H9 (cell line): ENCODE data around the gene CRABP1. TPM values are rescaled to one million over a fixed set of nuclear protein-coding genes. Genes with fewer than 3 reads are reported as not detected.

Experiments used
- DNase-seq: peaks from one replicate; pipeline ENCODE4 v3.0.0-alpha.2; 2017
- H2AFZ ChIP-seq: one replicate; pipeline ENCODE4 v1.6.1; 2013; ENCODE audit warnings: mild to moderate bottlenecking, low read length, control low read depth, moderate library complexity
- H2AK5ac ChIP-seq: 2 replicates; pipeline ENCODE4 v1.6.1; 2013; ENCODE audit warnings: low read length, control low read depth, mixed read lengths; ENCODE audit not compliant: insufficient read length
- H2BK120ac ChIP-seq: one replicate; pipeline ENCODE4 v1.6.1; 2013; ENCODE audit warnings: low read depth, mild to moderate bottlenecking, low read length, control low read depth, inconsistent platforms; ENCODE audit not compliant: poor library complexity, severe bottlenecking
- H2BK12ac ChIP-seq: 2 replicates; pipeline ENCODE4 v1.6.1; 2013; ENCODE audit warnings: low read length, control low read depth, mixed read lengths, low read depth; ENCODE audit not compliant: insufficient read length
- H2BK15ac ChIP-seq: 2 replicates; pipeline ENCODE4 v1.6.1; 2013; ENCODE audit warnings: low read depth, low read length, control low read depth
- H2BK20ac ChIP-seq: one replicate; pipeline ENCODE4 v1.6.1; 2013; ENCODE audit warnings: low read depth, mild to moderate bottlenecking, low read length, control low read depth, inconsistent platforms; ENCODE audit not compliant: poor library complexity, severe bottlenecking
- H2BK5ac ChIP-seq: 2 replicates; pipeline ENCODE4 v1.6.1; 2013; ENCODE audit warnings: low read length, control low read depth, mixed read lengths; ENCODE audit not compliant: insufficient read length
- H3K14ac ChIP-seq: 2 replicates; pipeline ENCODE4 v1.6.1; 2013; ENCODE audit warnings: low read length, control low read depth; ENCODE audit not compliant: insufficient read depth
- H3K18ac ChIP-seq: 2 replicates; pipeline ENCODE4 v1.6.1; 2013; ENCODE audit warnings: low read depth, mild to moderate bottlenecking, mixed read lengths, low read length, control low read depth; ENCODE audit not compliant: insufficient read length
- H3K23ac ChIP-seq: 2 replicates; pipeline ENCODE4 v1.6.1; 2013; ENCODE audit warnings: low read length, control low read depth, mixed read lengths, low read depth; ENCODE audit not compliant: insufficient read length
- H3K23me2 ChIP-seq: 2 replicates; pipeline ENCODE4 v1.6.1; 2013; ENCODE audit warnings: low read depth, mild to moderate bottlenecking, mixed read lengths, low read length, control low read depth; ENCODE audit not compliant: insufficient read length, poor library complexity, severe bottlenecking
- H3K27ac ChIP-seq: 2 replicates; pipeline ENCODE4 v1.5.1; 2013; ENCODE audit warnings: low read length, control low read depth, mixed read lengths, low read depth; ENCODE audit not compliant: insufficient read length
- H3K27me3 ChIP-seq: 2 replicates; pipeline ENCODE4 v1.6.1; 2013; ENCODE audit warnings: low read length, control low read depth, inconsistent platforms; ENCODE audit not compliant: insufficient read depth
- H3K4ac ChIP-seq: 2 replicates; pipeline ENCODE4 v1.6.1; 2013; ENCODE audit warnings: low read depth, mild to moderate bottlenecking, control low read depth, inconsistent platforms, low read length, moderate library complexity
- H3K4me1 ChIP-seq: 2 replicates; pipeline ENCODE4 v1.6.1; 2013; ENCODE audit warnings: low read length, control low read depth, inconsistent platforms; ENCODE audit not compliant: insufficient read depth
- H3K4me2 ChIP-seq: 2 replicates; pipeline ENCODE4 v1.6.1; 2013; ENCODE audit warnings: low read length, control low read depth, mixed read lengths; ENCODE audit not compliant: insufficient read length, insufficient read depth
- H3K56ac ChIP-seq: 2 replicates; pipeline ENCODE4 v1.6.1; 2013; ENCODE audit warnings: low read depth, mild to moderate bottlenecking, mixed read lengths, low read length, control low read depth; ENCODE audit not compliant: insufficient read length
- H3K79me1 ChIP-seq: 2 replicates; pipeline ENCODE4 v1.6.1; 2013; ENCODE audit warnings: low read depth, mild to moderate bottlenecking, moderate library complexity, low read length, control low read depth, inconsistent platforms; ENCODE audit not compliant: insufficient read depth, poor library complexity, severe bottlenecking
- H3K79me2 ChIP-seq: 2 replicates; pipeline ENCODE4 v1.6.1; 2013; ENCODE audit warnings: low read length, control low read depth, inconsistent platforms; ENCODE audit not compliant: insufficient read depth
- H3K9ac ChIP-seq: 2 replicates; pipeline ENCODE4 v1.6.1; 2013; ENCODE audit warnings: low read length, control low read depth, mixed read lengths; ENCODE audit not compliant: insufficient read length; ENCODE audit errors: extremely low read depth
- H3K9me3 ChIP-seq: one replicate; pipeline ENCODE4 v1.6.1; 2013; ENCODE audit warnings: low read depth, low read length, inconsistent platforms; ENCODE audit not compliant: control insufficient read depth
- H3T11ph ChIP-seq: one replicate; pipeline ENCODE4 v1.6.1; 2013; ENCODE audit warnings: mild to moderate bottlenecking, low read length, control low read depth, inconsistent platforms
- H4K20me1 ChIP-seq: one replicate; pipeline ENCODE4 v1.6.1; 2013; ENCODE audit not compliant: control insufficient read depth, insufficient read length, insufficient read depth
- H4K5ac ChIP-seq: 2 replicates; pipeline ENCODE4 v1.6.1; 2013; ENCODE audit warnings: low read depth, mild to moderate bottlenecking, mixed read lengths, low read length, control low read depth; ENCODE audit not compliant: insufficient read length
- H4K8ac ChIP-seq: replicated peaks from 2 replicates; pipeline ENCODE4 v1.6.1; 2013; ENCODE audit warnings: low read length, control low read depth, mixed read lengths, low read depth; ENCODE audit not compliant: insufficient read length
- H4K91ac ChIP-seq: 2 replicates; pipeline ENCODE4 v1.6.1; 2013; ENCODE audit warnings: low read depth, mild to moderate bottlenecking, moderate library complexity, mixed read lengths, low read length, control low read depth; ENCODE audit not compliant: insufficient read length
- H3K27ac Mint-ChIP-seq, 3 experiments: 2 replicates in 2 of 3; 3 replicates in 1 of 3; pipeline ENCODE4 v1.8.0; 2020 to 2021; ENCODE audit warnings: mixed read lengths in 3 of 3, mild to moderate bottlenecking in 1 of 3, moderate library complexity in 1 of 3
- H3K27me3 Mint-ChIP-seq: 2 replicates; pipeline ENCODE4 v1.8.0; 2021; ENCODE audit warnings: low read depth, mild to moderate bottlenecking, moderate library complexity, mixed read lengths
- H3K36me3 Mint-ChIP-seq, 3 experiments: 2 replicates in 2 of 3; 3 replicates in 1 of 3; pipeline ENCODE4 v1.8.0; 2020 to 2021; ENCODE audit warnings: low read depth in 3 of 3, mixed read lengths in 3 of 3; ENCODE audit not compliant: insufficient read depth in 1 of 3
- H3K4me1 Mint-ChIP-seq, 2 experiments: 2 replicates each; pipeline ENCODE4 v1.8.0; 2020; ENCODE audit warnings: mixed read lengths in 2 of 2
- H3K4me3 Mint-ChIP-seq, 2 experiments: 2 replicates in 1 of 2; 3 replicates in 1 of 2; pipeline ENCODE4 v1.8.0; 2020 to 2021; ENCODE audit warnings: mild to moderate bottlenecking in 2 of 2, mixed read lengths in 2 of 2, moderate library complexity in 1 of 2
- H3K9me3 Mint-ChIP-seq, 2 experiments: 2 replicates in 1 of 2; 3 replicates in 1 of 2; pipeline ENCODE4 v1.8.0; 2020; ENCODE audit warnings: mild to moderate bottlenecking in 2 of 2, mixed read lengths in 2 of 2, moderate library complexity in 1 of 2
- CTCF ChIP-seq: fragments of 200-600 bp; sonication (generic); conservative IDR thresholded peaks from 3 replicates; pipeline ENCODE4 v1.8.0; 2021; ENCODE audit warnings: antibody characterized with exemption, mild to moderate bottlenecking
- whole genome bisulfite sequencing: extraction: QIAGEN DNeasy Blood & Tissue Kit; methylation state at CpG from one replicate; pipeline ENCODE4 v1.1.7; 2013; ENCODE audit warnings: missing lambda C conversion rate, low lambda C conversion rate, mixed read lengths; ENCODE audit not compliant: insufficient read length; ENCODE audit errors: extremely low coverage; 5-methylcytosine and 5-hydroxymethylcytosine counted together
- total RNA-seq: library from RNA; stranded (reverse); gene quantifications from 2 replicates; pipeline ENCODE4 v1.2.1, GENCODE V29; 2021

The CRABP1 gene
- total RNA-seq, 1 experiment from 2014 or later, result 93.1 TPM

DNA sequence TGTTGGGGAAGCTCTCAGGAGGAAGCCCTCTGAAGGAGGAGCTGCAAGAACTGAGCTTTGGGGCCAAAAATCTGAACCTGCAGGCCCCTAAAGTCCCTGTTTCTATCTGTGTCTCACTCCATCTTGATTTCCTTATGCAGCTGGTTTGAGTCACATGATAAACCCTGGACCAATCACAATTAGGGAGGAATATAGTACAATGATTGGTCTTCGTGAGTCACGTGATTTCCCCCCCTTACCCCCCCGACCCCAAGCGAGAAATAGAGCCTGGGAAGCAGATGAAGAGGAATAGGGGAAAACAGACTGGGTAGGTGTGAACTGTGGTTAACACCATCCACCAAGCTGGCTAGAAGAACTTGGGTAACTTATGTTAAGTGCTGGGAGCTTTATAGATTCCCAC lies 12.9 kb downstream of the CRABP1 start:
- Histone ChIP-seq H2BK5ac (no peak overlapping the region), H3K9ac (no peak overlapping the region), H2BK15ac (no peak overlapping the region), H4K20me1 (no peaks in the 10 kb centered on the region), H2AFZ (no peak overlapping the region), H3K4me2 (no peak overlapping the region), H3K27ac (no peak overlapping the region), H4K5ac (no peak overlapping the region), H3K9me3 (no peaks in the 10 kb centered on the region), H3K79me1 (no peaks in the 10 kb centered on the region), H2AK5ac (no peak overlapping the region), H3K27me3 (no peaks in the 10 kb centered on the region), H2BK20ac (no peak overlapping the region), H3K23me2 (no peaks in the 10 kb centered on the region), H3K4me1 (no peaks in the 10 kb centered on the region), H3K56ac (no peak overlapping the region), H2BK12ac (no peak overlapping the region), H3K14ac (no peak overlapping the region), H3K23ac (no peak overlapping the region), H2BK120ac (no peak overlapping the region), H4K91ac (no peak overlapping the region), H3T11ph (no peak overlapping the region), H3K79me2 (no peaks in the 10 kb centered on the region), H4K8ac (no peak overlapping the region), H3K18ac (no peak overlapping the region), H3K4ac (no peak overlapping the region)
- WGBS, result no CpG with 5 or more reads among the region's 4 CpGs
- peaks cover 9 to 11% (median 10%) of the 10 kb centered on the region in 3 experiments; a peak in 6 of 7 replicates for H3K36me3 Mint-ChIP-seq
- no peak for DNase-seq
- H3K4me1 Mint-ChIP-seq, result peaks cover 7 to 13% of the 10 kb centered on the region in 2 experiments
- no peak overlapping the region for H3K4me3 Mint-ChIP-seq
- no peaks in the 10 kb centered on the region for H3K9me3 Mint-ChIP-seq
- peaks cover 2% of the 10 kb centered on the region for H3K27me3 Mint-ChIP-seq
- no peak for TF ChIP-seq CTCF
- H3K27ac Mint-ChIP-seq, result no peak overlapping the region
